ELR (cell line): ENCODE data around the gene AFAP1L2.
"Not testable (repeated sequence)": the region's sequence is repeated elsewhere in the genome, so short reads cannot be mapped to it uniquely, and the experiment has no call there.

Experiments
- DNase-seq: peaks from one replicate; pipeline ENCODE4 v3.0.0-alpha.2; 2015; ENCODE audit warnings: low read depth

AFAP1L2 gene

GRCh38 chr10:114336823-114337509 is 67.3 kb downstream of the AFAP1L2 start:
- DNase-seq = no peak

DNA sequence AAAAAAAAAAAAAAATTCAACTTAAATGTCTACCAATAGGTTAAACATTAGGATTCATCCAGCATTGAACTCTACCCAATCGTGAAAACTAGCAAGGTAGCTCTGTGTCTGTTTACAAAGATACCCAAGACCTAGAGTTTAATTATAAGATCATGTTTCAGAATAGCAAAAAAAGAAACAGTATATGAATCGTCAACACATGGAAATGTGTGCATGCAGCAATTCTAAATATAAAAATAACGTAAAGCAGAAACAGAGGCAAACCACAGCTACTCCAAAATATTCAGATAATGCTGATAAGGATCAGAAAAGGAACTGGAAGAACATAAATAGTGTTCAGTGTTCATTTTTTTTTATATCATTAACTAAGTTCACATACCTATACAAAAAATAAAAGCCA is 68.7 kb downstream of the AFAP1L2 start:
- DNase-seq = no peak

DNA sequence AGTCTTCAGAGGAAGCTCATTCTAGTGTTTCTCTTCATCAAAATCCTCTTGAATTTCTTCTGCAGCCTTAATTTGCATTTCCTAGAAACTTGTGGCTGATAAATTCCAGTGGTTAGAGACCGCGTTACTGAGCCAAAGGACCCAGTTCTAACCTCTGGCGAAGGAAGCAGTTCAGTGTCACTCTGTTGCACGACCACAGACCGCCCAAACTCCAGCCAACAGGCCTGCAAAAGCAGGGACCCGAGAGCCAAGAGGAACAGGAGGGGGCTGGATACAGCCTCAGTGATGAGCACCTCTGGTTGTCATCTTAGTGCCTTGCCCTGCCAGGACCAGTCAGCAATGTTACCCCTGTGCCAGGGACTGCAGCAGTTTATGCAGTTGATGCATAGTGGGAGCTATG is 70.0 kb downstream of the AFAP1L2 start:
- no peak for DNase-seq

DNA sequence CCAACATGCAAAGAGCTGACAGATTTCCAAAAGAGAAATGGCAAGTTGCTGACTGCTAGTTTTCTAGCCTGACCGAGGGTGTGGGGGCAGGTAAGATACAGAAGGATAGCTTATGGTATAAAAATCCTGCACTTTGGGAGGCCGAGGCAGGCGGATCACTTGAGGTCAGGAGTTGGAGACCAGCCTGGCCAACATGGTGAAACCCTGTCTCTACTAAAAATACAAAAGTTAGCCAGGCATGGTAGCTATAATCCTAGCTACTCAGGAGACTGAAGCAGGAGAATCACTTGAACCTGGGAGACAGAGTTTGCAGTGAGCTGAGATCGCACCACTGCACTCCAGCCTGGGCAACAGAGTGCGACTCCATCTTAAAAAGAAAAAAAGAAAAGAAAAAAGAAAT is 70.9 kb downstream of the AFAP1L2 start:
- not testable (repeated sequence) for DNase-seq

DNA sequence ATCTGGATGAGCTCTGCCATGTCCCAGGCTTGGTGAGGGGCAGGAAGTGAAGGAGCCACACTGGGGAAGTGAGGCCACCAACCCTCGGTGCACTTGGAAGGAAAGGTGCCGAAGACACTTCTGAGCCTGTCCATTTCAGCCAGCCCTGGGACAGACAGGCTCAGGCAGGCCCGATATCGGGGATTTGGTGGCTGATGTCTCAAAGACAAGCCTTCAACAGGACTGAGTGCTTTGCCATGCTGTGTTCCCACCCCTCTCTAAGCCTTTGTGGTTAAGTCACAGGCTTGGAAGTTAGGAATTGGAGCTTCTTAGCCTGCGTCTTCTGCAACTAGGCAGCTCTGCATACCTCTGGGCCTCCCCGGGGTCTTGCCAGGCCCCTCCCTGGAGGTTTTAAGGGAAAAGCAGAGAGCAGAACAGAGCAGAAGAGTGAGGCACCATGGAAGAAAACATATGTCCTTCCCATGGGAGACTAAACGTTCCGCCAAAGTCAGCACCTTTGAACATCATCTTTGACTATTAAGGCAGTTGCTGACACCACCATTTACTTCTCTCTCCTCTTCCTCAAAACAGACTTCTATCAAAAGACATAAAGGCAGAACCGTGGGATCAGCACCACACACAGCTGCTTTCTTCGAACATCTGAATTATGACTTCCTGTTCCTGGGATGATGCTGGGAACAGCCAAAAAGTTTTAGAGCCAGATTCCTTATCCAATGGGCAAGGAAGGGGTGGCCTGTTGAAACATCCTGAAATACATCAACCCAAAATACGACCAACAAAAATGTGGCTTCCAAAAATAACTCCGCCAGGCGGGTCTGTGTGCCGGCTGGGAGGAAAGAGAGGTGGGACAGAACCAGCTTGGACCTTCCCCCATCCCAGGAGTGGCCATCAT is 71.8 kb downstream of the AFAP1L2 start:
- no peak for DNase-seq

GRCh38 chr10:114329634-114330365 is 74.5 kb downstream of the AFAP1L2 start:
- DNase-seq = no peak

GRCh38 chr10:114328874-114329273 is 75.4 kb downstream of the AFAP1L2 start:
- DNase-seq = no peak

DNA sequence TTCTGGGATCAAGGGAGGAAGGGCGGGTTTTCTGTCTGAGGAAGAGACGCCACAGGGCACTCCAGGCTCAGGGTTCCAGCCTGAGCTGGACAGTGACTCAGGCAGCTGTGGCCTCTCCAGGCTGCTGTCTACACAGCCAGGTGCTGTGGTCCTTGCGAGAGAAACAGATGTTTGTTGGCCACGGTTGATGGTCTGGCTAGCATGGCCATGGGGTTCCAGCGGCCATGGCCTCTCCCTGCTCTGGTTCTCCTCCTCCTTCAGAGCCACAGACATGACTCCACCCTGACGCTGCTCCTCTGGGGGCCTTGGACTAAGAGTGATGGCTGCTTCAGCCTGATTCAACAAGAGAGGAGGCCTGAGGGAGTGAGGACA is 75.9 kb downstream of the AFAP1L2 start:
- no peak for DNase-seq

DNA sequence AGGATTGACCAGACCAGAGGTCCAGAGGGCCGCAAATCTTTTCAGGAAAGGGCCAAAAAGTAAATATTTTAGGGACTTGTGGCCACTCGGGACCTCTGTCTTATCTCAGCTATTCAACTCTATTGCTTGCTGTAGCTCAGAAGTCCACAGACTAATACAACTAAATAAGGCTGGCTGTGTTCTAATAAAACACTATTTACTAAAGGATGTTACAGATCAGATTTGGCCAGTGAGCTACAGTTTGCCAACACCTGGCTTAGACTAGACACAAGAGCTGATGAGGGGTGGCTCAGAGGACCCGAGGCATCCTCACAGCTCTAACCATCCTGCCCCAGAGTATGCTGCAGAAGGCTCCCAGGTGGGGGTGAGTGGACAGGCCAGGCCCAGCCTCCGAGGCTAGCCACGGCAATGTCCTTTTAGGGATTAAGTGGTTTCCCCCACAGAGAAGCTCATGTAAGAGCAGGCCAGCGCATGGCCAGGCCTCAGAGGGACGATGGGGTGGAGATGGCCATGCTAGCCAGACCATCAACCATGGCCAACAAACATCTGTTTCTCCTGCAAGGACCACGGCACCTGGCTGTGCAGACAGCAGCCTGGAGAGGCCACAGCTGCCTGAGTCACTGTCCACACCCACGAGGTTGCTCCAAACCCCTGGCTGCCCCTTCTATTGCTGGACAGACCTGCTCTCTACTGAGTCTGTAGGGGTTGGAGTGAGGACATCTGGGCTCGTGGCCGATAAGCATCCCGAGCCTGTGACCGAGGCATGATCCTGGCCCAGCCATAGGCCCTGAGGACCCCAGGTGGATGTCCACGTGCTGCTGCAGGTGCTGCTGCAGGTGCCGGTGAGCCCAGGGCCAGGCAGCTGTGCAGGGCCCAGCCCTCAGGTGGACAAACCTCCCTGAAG is 76.5 kb downstream of the AFAP1L2 start:
- no peak for DNase-seq

DNA sequence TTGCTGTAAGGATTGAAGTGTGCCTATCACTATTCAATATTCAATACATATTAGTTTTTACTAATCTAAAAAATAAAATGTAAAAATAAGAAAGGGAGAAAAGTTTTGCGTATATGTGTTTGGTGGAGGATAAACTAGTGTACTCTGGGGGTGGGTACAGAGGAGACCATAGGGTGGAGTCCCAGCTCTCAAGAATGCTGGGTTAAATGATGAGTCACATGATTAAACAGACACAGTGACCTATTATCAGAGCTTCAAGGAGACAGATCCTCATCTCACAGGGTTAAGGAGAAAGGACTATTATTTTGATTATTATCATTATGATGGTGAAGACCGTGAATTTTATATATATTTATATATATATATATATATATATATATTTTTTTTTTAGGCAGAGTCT is 77.5 kb downstream of the AFAP1L2 start:
- no peak for DNase-seq

- no peak for DNase-seq
Measured at GRCh38 chr10:114323023-114323422, 81.3 kb downstream of the AFAP1L2 start.

GRCh38 chr10:114322344-114322743 is 82.0 kb downstream of the AFAP1L2 start:
- no peak for DNase-seq

- DNase-seq = no peak
Measured at GRCh38 chr10:114320249-114321116, 83.8 kb downstream of the AFAP1L2 start.

GRCh38 chr10:114319406-114320248 is 84.7 kb downstream of the AFAP1L2 start:
- DNase-seq = no peak

DNA sequence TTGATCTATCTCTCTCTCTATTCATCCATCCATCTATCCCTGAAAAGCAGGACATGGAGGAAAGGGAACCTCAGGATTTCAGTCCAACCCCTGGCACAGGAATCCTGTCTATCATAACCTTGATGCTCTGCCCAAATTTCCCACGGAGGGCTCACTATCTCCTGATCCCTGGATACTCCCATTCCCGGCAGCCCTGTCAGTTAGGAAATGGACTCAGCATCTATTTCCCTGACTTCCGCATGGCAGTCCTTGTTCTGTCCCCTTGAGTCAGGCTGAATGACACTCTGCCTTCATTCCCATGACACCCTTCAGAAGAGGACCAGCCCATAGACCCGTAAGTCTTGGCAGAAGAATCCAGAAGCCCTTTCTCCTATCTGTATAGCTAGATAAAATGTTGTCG is 87.6 kb downstream of the AFAP1L2 start:
- DNase-seq = no peak

- no peak for DNase-seq
Measured at GRCh38 chr10:114315566-114316420, 88.5 kb downstream of the AFAP1L2 start.

DNA sequence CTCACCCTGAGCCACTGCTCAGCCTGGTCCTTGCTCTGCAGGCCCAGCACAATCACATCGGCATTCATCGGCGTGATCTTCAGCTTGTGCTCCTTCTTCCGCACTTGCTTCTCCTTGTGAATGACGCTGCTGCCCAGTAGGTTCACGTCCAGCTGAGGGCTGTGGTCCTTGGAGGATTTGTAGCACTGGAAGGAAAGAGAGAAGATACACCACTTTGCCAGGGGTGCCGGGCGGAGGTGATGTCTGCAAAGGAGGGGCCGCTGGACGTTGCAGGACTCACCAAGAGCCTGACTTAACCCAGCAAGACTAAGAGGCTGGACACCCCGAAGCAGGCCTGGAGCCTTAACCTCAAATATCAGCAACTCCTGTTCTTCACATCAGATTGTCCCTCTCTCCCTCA is 90.4 kb downstream of the AFAP1L2 start:
- DNase-seq = no peak

DNA sequence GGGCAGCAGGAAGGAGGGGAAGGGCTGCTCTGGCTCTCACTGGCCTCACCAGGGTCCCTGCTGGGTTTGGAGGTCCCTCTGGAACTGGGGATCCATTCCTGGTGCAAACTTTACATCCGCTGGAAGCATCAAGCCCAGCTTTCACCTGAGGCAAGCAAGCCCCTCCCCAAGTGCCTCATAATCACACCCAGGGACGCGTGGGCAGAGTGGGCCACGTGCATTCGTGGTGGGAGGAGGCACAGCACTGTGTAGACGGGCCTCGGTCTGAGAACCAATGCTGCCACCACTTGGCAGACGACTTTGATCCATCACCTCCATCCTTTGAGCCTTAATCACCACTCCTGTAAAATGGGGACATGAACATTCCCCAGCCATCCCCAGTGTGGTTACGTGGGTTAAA is 91.2 kb downstream of the AFAP1L2 start:
- DNase-seq = no peak
